ENCODE data around the gene TP53RK.

DNA sequence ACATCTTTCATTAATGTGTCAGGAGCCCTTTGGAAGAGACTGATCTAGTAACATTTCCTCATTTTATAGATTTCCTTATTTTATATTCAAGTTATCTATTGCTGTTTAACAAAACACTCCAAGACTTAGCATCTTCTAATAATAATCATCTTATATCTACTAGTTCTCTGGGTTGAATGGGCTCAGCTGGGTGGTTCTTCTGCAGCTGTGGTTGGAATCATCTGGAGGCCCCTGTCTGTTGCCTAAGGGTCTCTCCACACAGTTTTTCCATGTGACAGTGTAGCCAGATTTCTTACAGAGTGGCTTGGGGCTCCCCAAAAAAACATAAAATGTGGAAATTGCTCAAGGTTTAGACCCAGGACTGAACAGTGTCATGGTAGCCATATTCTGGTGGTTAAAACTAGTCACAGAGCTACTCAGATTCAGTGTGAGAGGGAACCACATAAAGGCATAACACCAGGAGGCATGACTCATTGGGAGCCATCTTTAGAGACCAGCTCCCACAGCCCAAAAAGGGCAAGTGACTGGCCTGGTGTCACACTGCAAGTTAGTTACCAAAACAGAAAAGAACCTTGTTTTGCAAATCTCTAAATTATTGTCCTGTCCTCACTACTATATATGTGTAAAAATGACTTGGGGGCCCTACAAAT is 31.7 kb upstream of the TP53RK start:
- TF ChIP-seq, protein P1, sequence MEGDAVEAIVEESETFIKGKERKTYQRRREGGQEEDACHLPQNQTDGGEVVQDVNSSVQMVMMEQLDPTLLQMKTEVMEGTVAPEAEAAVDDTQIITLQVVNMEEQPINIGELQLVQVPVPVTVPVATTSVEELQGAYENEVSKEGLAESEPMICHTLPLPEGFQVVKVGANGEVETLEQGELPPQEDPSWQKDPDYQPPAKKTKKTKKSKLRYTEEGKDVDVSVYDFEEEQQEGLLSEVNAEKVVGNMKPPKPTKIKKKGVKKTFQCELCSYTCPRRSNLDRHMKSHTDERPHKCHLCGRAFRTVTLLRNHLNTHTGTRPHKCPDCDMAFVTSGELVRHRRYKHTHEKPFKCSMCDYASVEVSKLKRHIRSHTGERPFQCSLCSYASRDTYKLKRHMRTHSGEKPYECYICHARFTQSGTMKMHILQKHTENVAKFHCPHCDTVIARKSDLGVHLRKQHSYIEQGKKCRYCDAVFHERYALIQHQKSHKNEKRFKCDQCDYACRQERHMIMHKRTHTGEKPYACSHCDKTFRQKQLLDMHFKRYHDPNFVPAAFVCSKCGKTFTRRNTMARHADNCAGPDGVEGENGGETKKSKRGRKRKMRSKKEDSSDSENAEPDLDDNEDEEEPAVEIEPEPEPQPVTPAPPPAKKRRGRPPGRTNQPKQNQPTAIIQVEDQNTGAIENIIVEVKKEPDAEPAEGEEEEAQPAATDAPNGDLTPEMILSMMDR (IDR thresholded peaks at IDR 0.05) = no peak
- TF ChIP-seq POLR2A (IDR thresholded peaks at IDR 0.05) = no peak
